ENCODE results near the gene CDK16. TPM values are rescaled to one million over a fixed set of nuclear protein-coding genes. Genes with fewer than 3 reads are reported as not detected.

The CDK16 gene
- total RNA-seq (391 and 422 TPM in 2 replicates), polyA plus RNA-seq (481 and 575 TPM in 2 replicates)

- DNase-seq (ENCODE audit: low read depth in 1 of 2, low spot score in 1 of 2) = peak; percentile 85 to 86
- Histone ChIP-seq H3K36me3 (peaks cover 18% of the 10 kb centered on the region), H3K27ac (peak within 1 kb of the TSS; percentile 97), H3K27me3 (no peaks in the 10 kb centered on the region), H3K9me3 (ENCODE audit: low read depth) (no peaks in the 10 kb centered on the region), H3K4me3 (peak within 1 kb of the TSS; percentile 89), H3K4me1 (ENCODE audit: low read depth) (peaks cover 11% of the 10 kb centered on the region)
- TF ChIP-seq CTCF (IDR thresholded peaks at IDR 0.05; ENCODE audit: low read depth, low read length) = no peak
Observed at GRCh38 chrX:47218280-47218919, at the start of gene CDK16. CDK16 (plus strand) TSS chrX:47218681; CDS start chrX:47223558, 4,877 bp downstream.

- no peak overlapping the region for H3K27ac ChIP-seq
- H3K27me3 ChIP-seq = no peaks in the 10 kb centered on the region
- H3K36me3 ChIP-seq = no peaks in the 10 kb centered on the region
- no peaks in the 10 kb centered on the region for H3K4me1 ChIP-seq (ENCODE audit: low read depth)
- no peak for DNase-seq (ENCODE audit: low read depth in 1 of 2, low spot score in 1 of 2)
- H3K9me3 ChIP-seq (ENCODE audit: low read depth) = no peaks in the 10 kb centered on the region
- no peak for TF ChIP-seq CTCF (IDR thresholded peaks at IDR 0.05; ENCODE audit: low read depth, low read length)
- no peak overlapping the region for H3K4me3 ChIP-seq
Observed at GRCh38 chrX:47169273-47169672, 49.2 kb upstream of the CDK16 start.

DNA sequence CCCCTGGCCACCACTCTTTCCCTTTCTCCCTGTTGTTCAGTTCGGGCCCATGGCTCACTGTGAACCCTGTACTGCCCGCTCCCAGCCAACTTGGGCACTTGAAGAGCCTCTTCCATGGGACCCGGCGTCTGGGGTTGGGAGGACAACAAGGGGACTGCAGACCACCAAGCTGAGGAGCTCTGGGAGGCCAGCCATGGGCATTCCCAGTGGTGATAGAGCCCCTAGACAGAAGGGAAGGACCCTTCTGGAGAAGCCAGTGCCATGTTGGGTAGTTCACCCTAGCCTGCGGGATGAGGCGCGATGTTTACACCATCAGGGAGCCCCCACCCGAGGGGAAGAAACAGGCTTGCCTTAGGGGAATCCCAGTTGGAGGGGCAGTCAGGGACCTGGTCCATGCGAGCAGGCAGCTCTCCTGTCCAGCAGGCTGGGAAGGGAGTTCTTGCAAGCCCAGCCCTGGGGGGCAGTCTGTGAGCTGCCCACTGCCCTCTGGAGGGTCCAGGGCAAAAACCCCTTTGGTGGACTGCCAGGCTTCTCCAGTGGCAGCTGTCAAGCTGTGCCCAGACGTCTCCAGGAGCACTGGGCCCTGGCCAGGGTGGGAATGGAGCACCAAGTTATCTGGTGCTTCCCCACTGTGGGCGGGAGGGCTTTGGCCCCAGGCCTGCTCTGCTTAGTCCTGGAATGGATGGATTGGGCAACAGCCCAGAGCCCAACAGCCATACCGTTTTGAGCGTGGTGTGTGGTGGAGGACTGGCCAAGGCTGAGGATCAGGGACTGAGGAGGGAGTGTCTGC lies 48.6 kb upstream of the CDK16 start:
- H3K4me3 ChIP-seq = no peak overlapping the region
- no peaks in the 10 kb centered on the region for H3K4me1 ChIP-seq (ENCODE audit: low read depth)
- H3K36me3 ChIP-seq = no peaks in the 10 kb centered on the region
- H3K27me3 ChIP-seq = no peaks in the 10 kb centered on the region
- H3K27ac ChIP-seq = no peak overlapping the region
- DNase-seq (ENCODE audit: low read depth in 1 of 2, low spot score in 1 of 2) = peak in 1 of 2 donors; percentile 84
- TF ChIP-seq CTCF (IDR thresholded peaks at IDR 0.05; ENCODE audit: low read depth, low read length) = no peak
- no peaks in the 10 kb centered on the region for H3K9me3 ChIP-seq (ENCODE audit: low read depth)

GRCh38 chrX:47170861-47171692 lies 47.4 kb upstream of the CDK16 start:
- no peaks in the 10 kb centered on the region for H3K36me3 ChIP-seq
- H3K27me3 ChIP-seq = no peaks in the 10 kb centered on the region
- no peaks in the 10 kb centered on the region for H3K9me3 ChIP-seq (ENCODE audit: low read depth)
- no peak for DNase-seq (ENCODE audit: low read depth in 1 of 2, low spot score in 1 of 2)
- TF ChIP-seq CTCF (IDR thresholded peaks at IDR 0.05; ENCODE audit: low read depth, low read length) = no peak
- H3K4me3 ChIP-seq = no peak overlapping the region
- no peaks in the 10 kb centered on the region for H3K4me1 ChIP-seq (ENCODE audit: low read depth)
- no peak overlapping the region for H3K27ac ChIP-seq

DNA sequence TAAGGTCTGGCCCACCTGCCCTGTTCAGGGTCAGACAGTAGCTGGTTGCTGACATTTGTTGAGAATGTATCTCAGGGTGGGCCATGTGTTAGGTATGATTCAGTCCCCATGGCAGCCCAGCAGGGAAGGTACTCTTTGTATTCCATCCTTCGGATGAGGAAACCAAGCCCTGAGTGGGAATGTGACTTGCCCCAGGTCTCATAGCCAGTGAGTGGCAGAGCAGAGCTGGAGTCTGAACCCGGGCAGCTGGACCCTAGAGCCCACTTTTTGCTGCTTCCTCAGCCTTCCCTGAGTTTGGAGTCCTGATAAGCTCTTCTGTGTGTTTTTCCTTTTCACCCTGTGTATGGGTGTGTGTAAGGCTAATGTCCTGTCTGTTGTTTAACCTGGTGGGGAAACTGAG lies 46.5 kb upstream of the CDK16 start:
- H3K27ac ChIP-seq = no peak overlapping the region
- no peak overlapping the region for H3K4me3 ChIP-seq
- no peak for TF ChIP-seq CTCF (IDR thresholded peaks at IDR 0.05; ENCODE audit: low read depth, low read length)
- H3K36me3 ChIP-seq = no peaks in the 10 kb centered on the region
- no peaks in the 10 kb centered on the region for H3K4me1 ChIP-seq (ENCODE audit: low read depth)
- no peaks in the 10 kb centered on the region for H3K9me3 ChIP-seq (ENCODE audit: low read depth)
- no peaks in the 10 kb centered on the region for H3K27me3 ChIP-seq
- no peak for DNase-seq (ENCODE audit: low read depth in 1 of 2, low spot score in 1 of 2)
